C1 segment of cervical spinal cord (tissue), 14 donors: ENCODE data around the gene PLEKHA8.
A peak's percentile ranks its signal among the peaks of the same experiment; 100 is the strongest.
"Not testable (repeated sequence)": the region's sequence is repeated elsewhere in the genome, so short reads cannot be mapped to it uniquely, and the experiment has no call there.

Experiments used
- DNase-seq, 14 donors: peaks; one replicate each; lab custom pipeline; 2025; lab: John Stamatoyannopoulos, UW

Gene PLEKHA8

GRCh38 chr7:30062587-30062986 is 34.4 kb downstream of the PLEKHA8 start:
- peak in 1 of 14 donors; percentile 38 for DNase-seq

- no peak for DNase-seq
Measured at GRCh38 chr7:30065746-30066145, 37.5 kb downstream of the PLEKHA8 start.

GRCh38 chr7:30066687-30067086 is 38.5 kb downstream of the PLEKHA8 start:
- no peak for DNase-seq

- DNase-seq = peak in 1 of 14 donors; percentile 8
Measured at GRCh38 chr7:30068117-30068516, 39.9 kb downstream of the PLEKHA8 start.

GRCh38 chr7:30069096-30069867 is 41.1 kb downstream of the PLEKHA8 start:
- no peak for DNase-seq

- no peak for DNase-seq
Measured at GRCh38 chr7:30070052-30070451, 41.8 kb downstream of the PLEKHA8 start.

- no peak for DNase-seq
Measured at GRCh38 chr7:30072735-30073134, 44.5 kb downstream of the PLEKHA8 start.

- peak in 1 of 14 donors; percentile 12 for DNase-seq
Measured at GRCh38 chr7:30074422-30075030, 46.3 kb downstream of the PLEKHA8 start.

- DNase-seq = no peak
Measured at GRCh38 chr7:30076411-30076810, 48.2 kb downstream of the PLEKHA8 start.

- DNase-seq = no peak
Measured at GRCh38 chr7:30078280-30078679, 50.1 kb downstream of the PLEKHA8 start.

GRCh38 chr7:30079880-30080279 is 51.7 kb downstream of the PLEKHA8 start:
- DNase-seq = no peak

GRCh38 chr7:30080818-30081217 is 52.6 kb downstream of the PLEKHA8 start:
- DNase-seq = no peak

- no peak for DNase-seq
Measured at GRCh38 chr7:30082686-30083085, 54.5 kb downstream of the PLEKHA8 start.

GRCh38 chr7:30083334-30083733 is 55.1 kb downstream of the PLEKHA8 start:
- no peak for DNase-seq

GRCh38 chr7:30084212-30084611 is 56.0 kb downstream of the PLEKHA8 start:
- no peak for DNase-seq

- no peak for DNase-seq
Measured at GRCh38 chr7:30086529-30086928, 58.3 kb downstream of the PLEKHA8 start.

- DNase-seq = no peak
Measured at GRCh38 chr7:30087371-30087770, 59.2 kb downstream of the PLEKHA8 start.

GRCh38 chr7:30088362-30088761 is 60.1 kb downstream of the PLEKHA8 start:
- no peak for DNase-seq

GRCh38 chr7:30090111-30090510 is 61.9 kb downstream of the PLEKHA8 start:
- DNase-seq = no peak

- no peak for DNase-seq
Measured at GRCh38 chr7:30091491-30091912, 63.3 kb downstream of the PLEKHA8 start.

GRCh38 chr7:30091987-30092386 is 63.8 kb downstream of the PLEKHA8 start:
- no peak for DNase-seq

- no peak for DNase-seq
Measured at GRCh38 chr7:30093420-30093952, 65.3 kb downstream of the PLEKHA8 start.

- DNase-seq = not testable (repeated sequence)
Measured at GRCh38 chr7:30098599-30098998, 70.4 kb downstream of the PLEKHA8 start.
